Activated naive CD8-positive, alpha-beta T cell treated with anti-CD3 and anti-CD28 coated beads, Interleukin-2, amount 50 U/mL, for 24 hours (primary cell): ENCODE results near the gene SH3BGRL3.
A peak's percentile ranks its signal among the peaks of the same experiment; 100 is the strongest.
"Not testable (repeated sequence)": the region's sequence is repeated elsewhere in the genome, so short reads cannot be mapped to it uniquely, and the experiment has no call there.

Experiments used
- ATAC-seq: fragments of 150-1000 bp; cut with Tn5 transposase; one replicate; pipeline ENCODE4 v1.10.0; 2021
- DNase-seq: peaks from one replicate; pipeline ENCODE4 v3.0.0; 2021
- H3K27ac Mint-ChIP-seq: one replicate; pipeline ENCODE4 v1.8.0; 2021; ENCODE audit warnings: mild to moderate bottlenecking, mixed read lengths
- H3K27me3 Mint-ChIP-seq: one replicate; pipeline ENCODE4 v1.8.0; 2021; ENCODE audit warnings: mixed read lengths
- H3K36me3 Mint-ChIP-seq: one replicate; pipeline ENCODE4 v1.8.0; 2021; ENCODE audit warnings: low read depth, mixed read lengths
- H3K4me1 Mint-ChIP-seq: one replicate; pipeline ENCODE4 v1.8.0; 2021; ENCODE audit warnings: mixed read lengths
- H3K4me3 Mint-ChIP-seq: one replicate; pipeline ENCODE4 v1.8.0; 2021; ENCODE audit warnings: mild to moderate bottlenecking, moderate library complexity, mixed read lengths
- H3K9me3 Mint-ChIP-seq: one replicate; pipeline ENCODE4 v1.8.0; 2021; ENCODE audit warnings: mixed read lengths

The SH3BGRL3 gene

GRCh38 chr1:26307363-26307781, 27.5 kb downstream of the SH3BGRL3 start:
- Mint-ChIP-seq H3K4me3 (peak overlapping the region; percentile 98), H3K27ac (peak overlapping the region; percentile 97), H3K9me3 (no peaks in the 10 kb centered on the region), H3K4me1 (peaks cover 42% of the 10 kb centered on the region), H3K36me3 (no peaks in the 10 kb centered on the region), H3K27me3 (no peaks in the 10 kb centered on the region)
- no peak for DNase-seq
- no peak for ATAC-seq

- H3K36me3 Mint-ChIP-seq, H3K9me3 Mint-ChIP-seq, H3K27me3 Mint-ChIP-seq: not testable (repeated sequence)
- Mint-ChIP-seq H3K4me3 (peak overlapping the region; percentile 42), H3K27ac (peak overlapping the region; percentile 97), H3K4me1 (peaks cover 44% of the 10 kb centered on the region)
- DNase-seq (peak; percentile 39), ATAC-seq (peak; percentile 38)
Measured at GRCh38 chr1:26307966-26308899, 28.3 kb downstream of the SH3BGRL3 start.

GRCh38 chr1:26314501-26314900, 34.6 kb downstream of the SH3BGRL3 start:
- peaks cover 59% of the 10 kb centered on the region for H3K4me1 Mint-ChIP-seq
- peak overlapping the region; percentile 81 for H3K27ac Mint-ChIP-seq

GRCh38 chr1:26315874-26316850, 36.3 kb downstream of the SH3BGRL3 start:
- Mint-ChIP-seq H3K27me3 (no peaks in the 10 kb centered on the region), H3K4me3 (peak overlapping the region; percentile 21), H3K4me1 (peaks cover 73% of the 10 kb centered on the region), H3K36me3 (peaks cover 11% of the 10 kb centered on the region), H3K9me3 (no peaks in the 10 kb centered on the region), H3K27ac (peak overlapping the region; percentile 81)
- ATAC-seq (no peak), DNase-seq (no peak)

More at GRCh38 chr1:26314501-26314900, 34.6 kb downstream of the SH3BGRL3 start:
- DNase-seq (no peak), ATAC-seq (no peak)
- H3K4me3 Mint-ChIP-seq: no peak overlapping the region
- no peaks in the 10 kb centered on the region for H3K27me3 Mint-ChIP-seq
- H3K9me3 Mint-ChIP-seq: no peaks in the 10 kb centered on the region
- peaks cover 4% of the 10 kb centered on the region for H3K36me3 Mint-ChIP-seq

GRCh38 chr1:26317146-26317545, 37.3 kb downstream of the SH3BGRL3 start:
- ATAC-seq: no peak
- H3K4me1 Mint-ChIP-seq: peaks cover 76% of the 10 kb centered on the region
- peaks cover 16% of the 10 kb centered on the region for H3K36me3 Mint-ChIP-seq

GRCh38 chr1:26317612-26318337, 37.9 kb downstream of the SH3BGRL3 start, which contains the start of gene CD52:
CD52 (plus strand) TSS chr1:26317958; CDS start chr1:26318018, 60 bp downstream.
- ATAC-seq: peak; percentile 56
- H3K9me3 Mint-ChIP-seq: no peaks in the 10 kb centered on the region
- peaks cover 81% of the 10 kb centered on the region for H3K4me1 Mint-ChIP-seq

More at GRCh38 chr1:26317146-26317545, 37.3 kb downstream of the SH3BGRL3 start:
- DNase-seq: no peak
- Mint-ChIP-seq H3K9me3 (no peaks in the 10 kb centered on the region), H3K27me3 (no peaks in the 10 kb centered on the region), H3K27ac (peak overlapping the region; percentile 97), H3K4me3 (peak overlapping the region; percentile 95)

GRCh38 chr1:26318338-26319064, 38.6 kb downstream of the SH3BGRL3 start:
- ATAC-seq: peak; percentile 44
- Mint-ChIP-seq H3K4me1 (peaks cover 80% of the 10 kb centered on the region), H3K27me3 (no peaks in the 10 kb centered on the region), H3K36me3 (peaks cover 26% of the 10 kb centered on the region), H3K27ac (peak overlapping the region; percentile 97), H3K4me3 (peak overlapping the region; percentile 95), H3K9me3 (no peaks in the 10 kb centered on the region)
- DNase-seq: peak; percentile 76

More at GRCh38 chr1:26317612-26318337, 37.9 kb downstream of the SH3BGRL3 start, which contains the start of gene CD52:
- peak; percentile 75 for DNase-seq
- Mint-ChIP-seq H3K27ac (peak within 1 kb of the TSS; percentile 97), H3K27me3 (no peaks in the 10 kb centered on the region), H3K36me3 (peaks cover 20% of the 10 kb centered on the region), H3K4me3 (peak within 1 kb of the TSS; percentile 95)

GRCh38 chr1:26320896-26321295, 41.0 kb downstream of the SH3BGRL3 start:
- H3K4me1 Mint-ChIP-seq: peaks cover 60% of the 10 kb centered on the region
- peaks cover 28% of the 10 kb centered on the region for H3K36me3 Mint-ChIP-seq
- H3K27ac Mint-ChIP-seq: peak overlapping the region; percentile 87
- DNase-seq: peak; percentile 16
- ATAC-seq: no peak
- no peaks in the 10 kb centered on the region for H3K9me3 Mint-ChIP-seq
- no peaks in the 10 kb centered on the region for H3K27me3 Mint-ChIP-seq
- peak overlapping the region; percentile 72 for H3K4me3 Mint-ChIP-seq

GRCh38 chr1:26321315-26322041, 41.6 kb downstream of the SH3BGRL3 start:
- DNase-seq (peak; percentile 97), ATAC-seq (peak; percentile 62)
- peak overlapping the region; percentile 87 for H3K27ac Mint-ChIP-seq
- H3K36me3 Mint-ChIP-seq: peaks cover 28% of the 10 kb centered on the region
- peaks cover 54% of the 10 kb centered on the region for H3K4me1 Mint-ChIP-seq
- peak overlapping the region; percentile 72 for H3K4me3 Mint-ChIP-seq
- no peaks in the 10 kb centered on the region for H3K27me3 Mint-ChIP-seq
- H3K9me3 Mint-ChIP-seq: no peaks in the 10 kb centered on the region

- Mint-ChIP-seq H3K27me3 (no peaks in the 10 kb centered on the region), H3K27ac (no peak overlapping the region), H3K4me3 (no peak overlapping the region), H3K9me3 (no peaks in the 10 kb centered on the region), H3K4me1 (peaks cover 49% of the 10 kb centered on the region), H3K36me3 (peaks cover 28% of the 10 kb centered on the region)
- ATAC-seq (no peak), DNase-seq (no peak)
Measured at GRCh38 chr1:26322042-26322331, 42.1 kb downstream of the SH3BGRL3 start.

- peaks cover 28% of the 10 kb centered on the region for H3K36me3 Mint-ChIP-seq
- H3K4me1 Mint-ChIP-seq: peaks cover 36% of the 10 kb centered on the region
- ATAC-seq: no peak
- H3K27ac Mint-ChIP-seq: peak overlapping the region; percentile 29
- H3K9me3 Mint-ChIP-seq: no peaks in the 10 kb centered on the region
- no peak for DNase-seq
- H3K4me3 Mint-ChIP-seq: no peak overlapping the region
- H3K27me3 Mint-ChIP-seq: no peaks in the 10 kb centered on the region
Measured at GRCh38 chr1:26323382-26323781, 43.5 kb downstream of the SH3BGRL3 start.

GRCh38 chr1:26324550-26324949, 44.7 kb downstream of the SH3BGRL3 start:
- Mint-ChIP-seq H3K27me3 (no peaks in the 10 kb centered on the region), H3K4me3 (no peak overlapping the region), H3K4me1 (peaks cover 30% of the 10 kb centered on the region), H3K36me3 (peaks cover 23% of the 10 kb centered on the region), H3K9me3 (no peaks in the 10 kb centered on the region), H3K27ac (no peak overlapping the region)
- ATAC-seq (no peak), DNase-seq (no peak)

GRCh38 chr1:26327956-26328362, 48.1 kb downstream of the SH3BGRL3 start:
- Mint-ChIP-seq H3K27me3 (no peaks in the 10 kb centered on the region), H3K9me3 (no peaks in the 10 kb centered on the region), H3K36me3 (peaks cover 6% of the 10 kb centered on the region), H3K27ac (no peak overlapping the region), H3K4me1 (peaks cover 2% of the 10 kb centered on the region), H3K4me3 (no peak overlapping the region)
- DNase-seq (no peak), ATAC-seq (no peak)
